Measurements from ENCODE around the gene IFT172.
A peak's percentile ranks its signal among the peaks of the same experiment; 100 is the strongest.
"Not testable (repeated sequence)": the region's sequence is repeated elsewhere in the genome, so short reads cannot be mapped to it uniquely, and the experiment has no call there.

IFT172 gene, protein sequence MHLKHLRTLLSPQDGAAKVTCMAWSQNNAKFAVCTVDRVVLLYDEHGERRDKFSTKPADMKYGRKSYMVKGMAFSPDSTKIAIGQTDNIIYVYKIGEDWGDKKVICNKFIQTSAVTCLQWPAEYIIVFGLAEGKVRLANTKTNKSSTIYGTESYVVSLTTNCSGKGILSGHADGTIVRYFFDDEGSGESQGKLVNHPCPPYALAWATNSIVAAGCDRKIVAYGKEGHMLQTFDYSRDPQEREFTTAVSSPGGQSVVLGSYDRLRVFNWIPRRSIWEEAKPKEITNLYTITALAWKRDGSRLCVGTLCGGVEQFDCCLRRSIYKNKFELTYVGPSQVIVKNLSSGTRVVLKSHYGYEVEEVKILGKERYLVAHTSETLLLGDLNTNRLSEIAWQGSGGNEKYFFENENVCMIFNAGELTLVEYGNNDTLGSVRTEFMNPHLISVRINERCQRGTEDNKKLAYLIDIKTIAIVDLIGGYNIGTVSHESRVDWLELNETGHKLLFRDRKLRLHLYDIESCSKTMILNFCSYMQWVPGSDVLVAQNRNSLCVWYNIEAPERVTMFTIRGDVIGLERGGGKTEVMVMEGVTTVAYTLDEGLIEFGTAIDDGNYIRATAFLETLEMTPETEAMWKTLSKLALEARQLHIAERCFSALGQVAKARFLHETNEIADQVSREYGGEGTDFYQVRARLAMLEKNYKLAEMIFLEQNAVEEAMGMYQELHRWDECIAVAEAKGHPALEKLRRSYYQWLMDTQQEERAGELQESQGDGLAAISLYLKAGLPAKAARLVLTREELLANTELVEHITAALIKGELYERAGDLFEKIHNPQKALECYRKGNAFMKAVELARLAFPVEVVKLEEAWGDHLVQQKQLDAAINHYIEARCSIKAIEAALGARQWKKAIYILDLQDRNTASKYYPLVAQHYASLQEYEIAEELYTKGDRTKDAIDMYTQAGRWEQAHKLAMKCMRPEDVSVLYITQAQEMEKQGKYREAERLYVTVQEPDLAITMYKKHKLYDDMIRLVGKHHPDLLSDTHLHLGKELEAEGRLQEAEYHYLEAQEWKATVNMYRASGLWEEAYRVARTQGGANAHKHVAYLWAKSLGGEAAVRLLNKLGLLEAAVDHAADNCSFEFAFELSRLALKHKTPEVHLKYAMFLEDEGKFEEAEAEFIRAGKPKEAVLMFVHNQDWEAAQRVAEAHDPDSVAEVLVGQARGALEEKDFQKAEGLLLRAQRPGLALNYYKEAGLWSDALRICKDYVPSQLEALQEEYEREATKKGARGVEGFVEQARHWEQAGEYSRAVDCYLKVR (N-terminal part only)

DNA sequence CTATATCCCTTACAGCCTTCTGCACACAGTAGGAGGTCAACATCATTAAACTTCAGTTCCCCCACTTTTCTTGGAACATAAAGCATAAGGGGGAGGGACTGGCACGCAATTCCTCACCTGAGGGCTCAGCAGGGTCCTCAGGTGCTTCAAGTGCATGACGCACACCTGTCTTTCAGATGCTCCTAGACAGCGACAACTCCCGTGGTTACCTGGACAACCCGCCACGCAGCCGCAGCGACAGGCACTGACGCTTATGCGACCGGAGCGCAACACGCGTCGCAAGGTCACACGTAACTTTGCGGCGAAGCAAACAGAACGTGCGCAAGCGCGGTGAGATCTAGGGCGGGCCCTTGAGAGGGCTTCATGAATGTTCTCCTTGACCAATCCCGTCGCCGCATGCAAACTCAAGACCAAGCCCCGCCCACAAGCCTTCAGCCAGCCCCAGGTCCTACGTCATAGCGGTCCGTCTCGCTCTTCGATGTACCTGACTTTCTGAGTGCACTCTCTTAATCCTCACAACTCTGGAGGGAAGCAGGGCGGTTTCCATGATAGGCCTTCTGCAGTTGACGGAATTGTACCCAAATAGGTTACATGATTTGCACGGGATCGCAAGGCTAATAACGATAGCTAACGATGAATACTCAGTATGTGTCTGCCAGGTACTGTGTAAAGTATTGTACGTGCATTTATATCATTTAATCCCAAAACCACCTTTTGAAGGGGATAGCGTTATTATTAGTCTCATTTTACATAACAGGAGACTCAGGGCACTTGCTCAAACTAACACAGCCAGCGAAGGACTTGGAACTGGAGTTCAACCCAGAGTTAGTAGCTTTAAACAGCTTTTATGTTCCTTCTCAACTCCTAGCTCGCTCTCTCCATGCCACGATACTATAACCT is at the start of gene IFT172:
Gene IFT172 (minus strand): TSS at position 246 of the 900 bp plus-strand sequence. CDS start 90 bp downstream, at position 156.
- in situ Hi-C loops (cut with HindIII; ENCODE audit: low sequenced_read_pairs), result no loop called here
- TF ChIP-seq, protein P1, sequence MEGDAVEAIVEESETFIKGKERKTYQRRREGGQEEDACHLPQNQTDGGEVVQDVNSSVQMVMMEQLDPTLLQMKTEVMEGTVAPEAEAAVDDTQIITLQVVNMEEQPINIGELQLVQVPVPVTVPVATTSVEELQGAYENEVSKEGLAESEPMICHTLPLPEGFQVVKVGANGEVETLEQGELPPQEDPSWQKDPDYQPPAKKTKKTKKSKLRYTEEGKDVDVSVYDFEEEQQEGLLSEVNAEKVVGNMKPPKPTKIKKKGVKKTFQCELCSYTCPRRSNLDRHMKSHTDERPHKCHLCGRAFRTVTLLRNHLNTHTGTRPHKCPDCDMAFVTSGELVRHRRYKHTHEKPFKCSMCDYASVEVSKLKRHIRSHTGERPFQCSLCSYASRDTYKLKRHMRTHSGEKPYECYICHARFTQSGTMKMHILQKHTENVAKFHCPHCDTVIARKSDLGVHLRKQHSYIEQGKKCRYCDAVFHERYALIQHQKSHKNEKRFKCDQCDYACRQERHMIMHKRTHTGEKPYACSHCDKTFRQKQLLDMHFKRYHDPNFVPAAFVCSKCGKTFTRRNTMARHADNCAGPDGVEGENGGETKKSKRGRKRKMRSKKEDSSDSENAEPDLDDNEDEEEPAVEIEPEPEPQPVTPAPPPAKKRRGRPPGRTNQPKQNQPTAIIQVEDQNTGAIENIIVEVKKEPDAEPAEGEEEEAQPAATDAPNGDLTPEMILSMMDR (IDR thresholded peaks at IDR 0.05; ENCODE audit: low read depth, low read length, missing control alignments), result no peak
- DNase-seq (ENCODE audit: low read depth), result peak; percentile 94
- H3K4me3 ChIP-seq (ENCODE audit: low read depth, low read length), result peak within 1 kb of the TSS; percentile 68

DNA sequence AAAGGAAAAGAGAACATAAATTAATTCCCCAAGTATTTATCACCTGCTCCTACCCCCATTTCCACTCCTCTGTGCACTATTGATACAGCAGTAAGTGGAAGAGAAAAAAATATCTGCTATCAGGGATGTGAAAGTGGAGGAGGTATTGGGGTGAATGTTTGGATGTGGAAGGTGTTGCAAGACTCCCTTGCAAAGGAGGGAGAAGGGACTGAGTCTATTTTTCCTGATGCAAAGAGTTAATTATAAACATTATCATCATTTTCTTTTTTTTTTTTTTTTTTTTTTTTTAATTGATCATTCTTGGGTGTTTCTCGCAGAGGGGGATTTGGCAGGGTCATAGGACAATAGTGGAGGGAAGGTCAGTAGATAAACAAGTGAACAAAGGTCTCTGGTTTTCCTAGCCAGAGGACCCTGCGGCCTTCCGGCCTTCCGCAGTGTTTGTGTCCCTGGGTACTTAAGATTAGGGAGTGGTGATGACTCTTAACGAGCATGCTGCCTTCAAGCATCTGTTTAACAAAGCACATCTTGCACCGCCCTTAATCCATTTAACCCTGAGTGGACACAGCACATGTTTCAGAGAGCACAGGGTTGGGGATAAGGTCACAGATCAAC is 49.4 kb upstream of the IFT172 start:
- not testable (repeated sequence) for H3K4me3 ChIP-seq (ENCODE audit: low read depth, low read length); DNase-seq (ENCODE audit: low read depth)
- in situ Hi-C loops (cut with HindIII; ENCODE audit: low sequenced_read_pairs), result loop anchor here (5.0 kb wide), 1 partner anchor 37 kb away; no protein-coding TSS in a partner anchor

DNA sequence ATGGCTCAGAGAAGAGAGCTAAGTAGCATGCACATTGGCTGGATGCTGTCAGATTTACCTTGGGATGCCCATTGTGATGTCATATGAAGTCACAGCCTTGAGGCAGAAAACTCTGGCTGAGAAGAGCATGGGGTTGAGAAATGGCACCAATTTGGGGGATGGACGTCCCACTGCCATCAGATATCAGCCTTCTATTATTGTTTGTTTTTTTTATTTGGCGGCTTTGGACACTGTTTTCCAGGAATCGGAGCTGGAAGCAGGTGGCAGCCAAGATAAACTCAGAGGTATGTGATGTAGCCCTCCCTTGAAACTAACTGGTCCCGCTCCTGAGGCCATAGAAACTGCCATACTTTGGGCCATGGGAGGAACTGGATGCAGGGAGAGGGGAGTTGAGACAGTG is 47.7 kb upstream of the IFT172 start:
- DNase-seq (ENCODE audit: low read depth), result no peak
- in situ Hi-C loops (cut with HindIII; ENCODE audit: low sequenced_read_pairs), result loop anchor here (5.0 kb wide), 1 partner anchor 35 kb away; no protein-coding TSS in a partner anchor
- TF ChIP-seq, protein P1 (IDR thresholded peaks at IDR 0.05; ENCODE audit: low read depth, low read length, missing control alignments), result no peak
- no peak overlapping the region for H3K4me3 ChIP-seq (ENCODE audit: low read depth, low read length)

DNA sequence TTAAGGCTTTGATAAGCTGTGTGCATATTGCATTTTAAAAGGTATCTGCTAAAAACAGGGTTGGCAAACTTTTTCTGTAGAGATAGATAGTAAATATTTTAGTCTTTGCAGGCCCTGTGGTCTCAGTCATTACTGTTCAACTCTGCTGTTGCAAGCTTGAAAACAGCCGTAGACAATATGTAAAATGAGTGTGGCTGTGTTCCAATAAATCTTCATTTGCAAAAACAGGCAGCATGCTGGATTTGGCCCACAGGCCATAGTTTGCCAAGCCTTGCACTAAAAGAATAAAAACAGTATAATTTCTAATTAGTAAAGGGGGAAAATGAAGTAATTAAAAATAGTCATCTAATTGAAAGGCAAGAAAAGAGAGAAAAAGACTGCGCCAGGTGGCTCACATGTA is 42.4 kb upstream of the IFT172 start:
- in situ Hi-C loops (cut with HindIII; ENCODE audit: low sequenced_read_pairs), result no loop called here
- H3K4me3 ChIP-seq (ENCODE audit: low read depth, low read length), result no peak overlapping the region
- no peak for DNase-seq (ENCODE audit: low read depth)
- TF ChIP-seq, protein P1 (IDR thresholded peaks at IDR 0.05; ENCODE audit: low read depth, low read length, missing control alignments), result no peak

DNA sequence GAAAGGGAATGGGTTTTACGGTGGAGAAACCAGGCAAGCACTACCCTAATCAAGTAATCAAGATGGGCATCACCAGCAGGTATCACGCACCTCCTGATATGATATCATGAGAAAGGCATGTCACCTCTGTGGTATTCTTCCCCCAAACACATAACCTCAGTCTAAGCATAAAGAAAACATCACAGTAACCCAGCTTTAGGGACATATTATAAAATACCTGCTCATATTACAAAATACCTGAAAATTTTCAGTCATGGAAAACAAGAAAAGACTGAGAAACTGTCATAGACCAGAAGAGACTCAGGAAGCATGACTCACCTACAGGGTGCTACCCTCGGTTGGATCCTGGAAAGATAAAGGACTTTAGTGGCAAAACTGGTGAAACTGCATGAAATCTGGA is 37.6 kb upstream of the IFT172 start:
- in situ Hi-C loops (cut with HindIII; ENCODE audit: low sequenced_read_pairs), result no loop called here
- DNase-seq (ENCODE audit: low read depth), result no peak

More for the DNA sequence above, 37.6 kb upstream of the IFT172 start:
- H3K4me3 ChIP-seq (ENCODE audit: low read depth, low read length), result no peak overlapping the region
- TF ChIP-seq, protein P1 (IDR thresholded peaks at IDR 0.05; ENCODE audit: low read depth, low read length, missing control alignments), result no peak
